GM13976 (cell line): ENCODE data around the gene UBE2E2.
"Not testable (repeated sequence)": the region's sequence is repeated elsewhere in the genome, so short reads cannot be mapped to it uniquely, and the experiment has no call there.

Experiments
- DNase-seq: peaks from one replicate; pipeline ENCODE4 v3.0.0; 2012; ENCODE audit warnings: low spot score
- in situ Hi-C: fragments of 300-500 bp; cut with MboI; formaldehyde crosslinking; loops from one replicate; pipeline ENCODE4 v1.12.0; 2022; ENCODE audit warnings: low sequenced_read_pairs, mixed read lengths, inconsistent platforms; ENCODE audit not compliant: unreplicated experiment
- TF ChIP-seq, protein P1 (sequence below): IDR thresholded peaks from 2 replicates; pipeline ENCODE4 v1.5.1; 2012; ENCODE audit warnings: borderline replicate concordance, mild to moderate bottlenecking; ENCODE audit not compliant: insufficient read depth; ENCODE audit errors: extremely low read depth, missing control alignments, control extremely low read depth

Gene UBE2E2

DNA sequence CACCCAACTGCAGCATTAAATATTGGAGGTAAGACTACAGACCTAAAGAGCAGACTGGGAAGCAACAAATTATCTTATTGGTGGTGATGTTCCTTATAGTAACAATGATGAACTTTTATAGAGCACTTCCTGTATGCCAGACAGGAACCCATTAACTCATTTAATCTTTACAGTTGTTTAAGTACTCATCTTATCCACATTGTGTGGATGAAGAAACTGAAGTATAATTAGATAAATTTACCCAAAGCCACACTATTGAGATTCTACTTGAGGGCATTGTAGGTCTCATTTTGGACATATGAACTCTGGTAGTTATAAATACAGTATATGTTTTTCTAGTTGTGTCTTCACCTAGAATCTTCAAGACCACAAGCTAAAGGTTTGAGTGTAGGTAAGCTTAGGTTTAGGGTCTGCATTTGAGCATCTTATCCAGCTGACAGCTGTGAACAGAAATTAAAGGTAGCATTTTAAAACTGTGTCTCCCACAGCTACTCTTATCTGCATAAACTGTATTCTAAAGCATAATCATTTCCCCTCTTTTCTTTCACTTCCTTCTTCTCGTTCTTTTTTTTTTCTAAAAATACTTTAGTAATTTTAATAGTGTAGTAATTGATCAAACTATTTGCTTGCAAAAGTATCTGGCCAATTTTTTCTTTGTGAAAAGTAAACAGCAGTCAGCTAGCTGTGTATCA lies 138.2 kb downstream of the UBE2E2 start:
- in situ Hi-C loops = no loop called here
- TF ChIP-seq, protein P1, sequence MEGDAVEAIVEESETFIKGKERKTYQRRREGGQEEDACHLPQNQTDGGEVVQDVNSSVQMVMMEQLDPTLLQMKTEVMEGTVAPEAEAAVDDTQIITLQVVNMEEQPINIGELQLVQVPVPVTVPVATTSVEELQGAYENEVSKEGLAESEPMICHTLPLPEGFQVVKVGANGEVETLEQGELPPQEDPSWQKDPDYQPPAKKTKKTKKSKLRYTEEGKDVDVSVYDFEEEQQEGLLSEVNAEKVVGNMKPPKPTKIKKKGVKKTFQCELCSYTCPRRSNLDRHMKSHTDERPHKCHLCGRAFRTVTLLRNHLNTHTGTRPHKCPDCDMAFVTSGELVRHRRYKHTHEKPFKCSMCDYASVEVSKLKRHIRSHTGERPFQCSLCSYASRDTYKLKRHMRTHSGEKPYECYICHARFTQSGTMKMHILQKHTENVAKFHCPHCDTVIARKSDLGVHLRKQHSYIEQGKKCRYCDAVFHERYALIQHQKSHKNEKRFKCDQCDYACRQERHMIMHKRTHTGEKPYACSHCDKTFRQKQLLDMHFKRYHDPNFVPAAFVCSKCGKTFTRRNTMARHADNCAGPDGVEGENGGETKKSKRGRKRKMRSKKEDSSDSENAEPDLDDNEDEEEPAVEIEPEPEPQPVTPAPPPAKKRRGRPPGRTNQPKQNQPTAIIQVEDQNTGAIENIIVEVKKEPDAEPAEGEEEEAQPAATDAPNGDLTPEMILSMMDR = no peak
- DNase-seq = peak; percentile 12

DNA sequence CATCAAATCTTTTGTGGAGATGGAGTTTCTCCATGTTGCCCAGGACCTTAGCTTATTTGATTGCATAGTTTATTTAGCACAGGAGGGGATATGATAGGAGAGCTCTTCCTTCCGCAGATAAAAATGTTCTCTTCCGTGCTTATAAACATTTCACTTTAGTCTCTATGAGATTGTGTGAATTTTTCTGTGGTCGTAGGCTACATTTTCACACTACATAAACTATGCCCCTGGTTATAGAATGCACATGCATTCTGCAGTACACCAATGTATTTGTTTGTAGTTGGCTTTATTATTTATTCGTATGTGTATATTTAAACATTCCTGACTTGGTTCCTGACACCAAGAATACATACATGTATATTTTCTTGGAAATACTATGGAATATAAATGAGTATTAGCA lies 139.2 kb downstream of the UBE2E2 start:
- in situ Hi-C loops = no loop called here
- TF ChIP-seq, protein P1 = no peak
- no peak for DNase-seq

DNA sequence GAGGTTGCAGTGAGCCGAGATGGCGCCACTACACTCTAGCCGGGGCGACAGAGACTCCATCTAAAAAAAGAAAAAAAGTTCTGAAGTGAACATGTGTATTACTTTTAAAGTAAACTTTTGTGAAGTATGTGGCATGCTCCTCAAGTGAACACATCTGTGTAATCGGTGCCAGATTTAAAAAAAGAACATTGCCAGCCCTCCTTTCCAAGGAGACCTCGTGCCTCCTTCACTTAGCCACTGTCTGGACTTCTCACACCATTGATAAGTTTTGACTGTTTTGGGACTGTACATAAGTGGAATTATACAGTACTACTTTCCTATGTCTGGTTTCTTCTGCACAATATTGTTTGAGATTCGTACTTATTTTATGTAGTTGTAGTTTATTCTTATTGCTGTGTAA lies 140.4 kb downstream of the UBE2E2 start:
- DNase-seq = no peak
- TF ChIP-seq, protein P1 = no peak
- in situ Hi-C loops = no loop called here

GRCh38 chr3:23344886-23345285 lies 141.8 kb downstream of the UBE2E2 start:
- in situ Hi-C loops = no loop called here
- TF ChIP-seq, protein P1 = no peak
- no peak for DNase-seq

GRCh38 chr3:23349444-23349843 lies 146.3 kb downstream of the UBE2E2 start:
- DNase-seq, in situ Hi-C loops: not testable (repeated sequence)

- in situ Hi-C loops = no loop called here
- TF ChIP-seq, protein P1 = no peak
- DNase-seq = no peak
Observed at GRCh38 chr3:23356169-23356568, 153.0 kb downstream of the UBE2E2 start.

DNA sequence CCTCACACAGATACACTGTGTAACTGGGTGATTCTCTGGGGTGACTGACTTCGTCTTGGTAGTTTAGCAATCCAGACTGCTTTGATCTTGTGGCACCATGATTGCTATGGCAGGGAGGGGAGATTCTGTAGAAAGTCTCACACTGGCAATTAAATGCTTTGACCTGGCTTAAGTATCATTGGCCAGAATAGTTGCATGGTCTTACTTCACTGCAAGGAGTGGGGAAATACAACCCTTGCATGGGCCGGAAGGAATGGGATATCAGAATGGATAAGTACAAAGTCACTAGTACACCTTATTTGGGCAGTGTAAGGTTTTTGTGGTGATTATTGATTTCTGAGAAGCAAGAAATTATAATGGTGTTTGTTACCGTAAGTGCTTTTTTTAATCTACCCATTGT lies 153.8 kb downstream of the UBE2E2 start:
- in situ Hi-C loops = no loop called here

More for the DNA sequence above, 153.8 kb downstream of the UBE2E2 start:
- TF ChIP-seq, protein P1 = no peak
- no peak for DNase-seq
